Type B pancreatic cell (in vitro differentiated cells): Measurements from ENCODE around the gene GNAI1. TPM values are rescaled to one million over a fixed set of nuclear protein-coding genes. Genes with fewer than 3 reads are reported as not detected.

Experiments used
- DNase-seq: peaks from one replicate; pipeline ENCODE4 v3.0.0; 2021; ENCODE audit warnings: mixed read lengths; ENCODE audit not compliant: unreplicated experiment; ENCODE audit errors: extremely low spot score
- H3K27ac Mint-ChIP-seq: 2 replicates; pipeline ENCODE4 v1.8.0; 2021; ENCODE audit warnings: mild to moderate bottlenecking, mixed read lengths
- H3K27me3 Mint-ChIP-seq: 2 replicates; pipeline ENCODE4 v1.8.0; 2021; ENCODE audit warnings: mixed read lengths
- H3K36me3 Mint-ChIP-seq: 2 replicates; pipeline ENCODE4 v1.8.0; 2021; ENCODE audit warnings: mixed read lengths
- H3K4me1 Mint-ChIP-seq: one replicate; pipeline ENCODE4 v1.8.0; 2021; ENCODE audit warnings: mixed read lengths; ENCODE audit not compliant: unreplicated experiment
- H3K4me3 Mint-ChIP-seq: 2 replicates; pipeline ENCODE4 v1.8.0; 2021; ENCODE audit warnings: mild to moderate bottlenecking, mixed read lengths
- H3K9me3 Mint-ChIP-seq: 2 replicates; pipeline ENCODE4 v1.8.0; 2021; ENCODE audit warnings: mixed read lengths
- total RNA-seq: library from RNA; stranded (reverse); gene quantifications from 2 replicates; pipeline ENCODE4 v1.2.1, GENCODE V29; 2021; ENCODE audit warnings: low replicate concordance
- TF ChIP-seq, protein P1 (sequence below): fragments of 200-600 bp; sonication (generic); conservative IDR thresholded peaks from 2 replicates; pipeline ENCODE4 v1.5.0; 2021; ENCODE audit warnings: antibody characterized with exemption, mild to moderate bottlenecking

GNAI1 gene
- total RNA-seq, 1 donor from 2014 or later: 39.2 TPM

DNA sequence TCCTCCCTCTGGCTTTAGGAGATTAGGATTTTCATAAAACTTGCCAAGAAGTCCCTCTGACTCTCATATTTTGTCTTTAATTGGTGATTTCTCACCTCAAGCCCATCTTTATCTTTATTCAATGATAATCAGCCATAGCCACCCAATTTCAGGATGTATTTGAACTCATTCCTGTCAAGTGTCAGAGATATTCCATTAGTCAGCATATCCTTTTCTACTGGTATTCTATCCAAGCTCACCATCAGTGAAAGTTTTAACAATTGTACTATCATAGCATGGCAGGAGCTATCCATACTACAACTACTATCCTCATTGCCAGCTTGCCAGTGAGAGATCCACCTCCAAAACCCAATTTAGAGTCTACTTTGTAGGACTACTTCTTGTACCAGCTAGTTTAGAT is 114.6 kb downstream of the GNAI1 start:
- TF ChIP-seq, protein P1, sequence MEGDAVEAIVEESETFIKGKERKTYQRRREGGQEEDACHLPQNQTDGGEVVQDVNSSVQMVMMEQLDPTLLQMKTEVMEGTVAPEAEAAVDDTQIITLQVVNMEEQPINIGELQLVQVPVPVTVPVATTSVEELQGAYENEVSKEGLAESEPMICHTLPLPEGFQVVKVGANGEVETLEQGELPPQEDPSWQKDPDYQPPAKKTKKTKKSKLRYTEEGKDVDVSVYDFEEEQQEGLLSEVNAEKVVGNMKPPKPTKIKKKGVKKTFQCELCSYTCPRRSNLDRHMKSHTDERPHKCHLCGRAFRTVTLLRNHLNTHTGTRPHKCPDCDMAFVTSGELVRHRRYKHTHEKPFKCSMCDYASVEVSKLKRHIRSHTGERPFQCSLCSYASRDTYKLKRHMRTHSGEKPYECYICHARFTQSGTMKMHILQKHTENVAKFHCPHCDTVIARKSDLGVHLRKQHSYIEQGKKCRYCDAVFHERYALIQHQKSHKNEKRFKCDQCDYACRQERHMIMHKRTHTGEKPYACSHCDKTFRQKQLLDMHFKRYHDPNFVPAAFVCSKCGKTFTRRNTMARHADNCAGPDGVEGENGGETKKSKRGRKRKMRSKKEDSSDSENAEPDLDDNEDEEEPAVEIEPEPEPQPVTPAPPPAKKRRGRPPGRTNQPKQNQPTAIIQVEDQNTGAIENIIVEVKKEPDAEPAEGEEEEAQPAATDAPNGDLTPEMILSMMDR: no peak
- DNase-seq: no peak
- H3K36me3 Mint-ChIP-seq: no peaks in the 10 kb centered on the region
- no peaks in the 10 kb centered on the region for H3K4me1 Mint-ChIP-seq
- no peak overlapping the region for H3K27ac Mint-ChIP-seq
- H3K27me3 Mint-ChIP-seq: peaks cover 3% of the 10 kb centered on the region
- H3K9me3 Mint-ChIP-seq: no peaks in the 10 kb centered on the region
- H3K4me3 Mint-ChIP-seq: no peak overlapping the region

GRCh38 chr7:80249619-80250295 is 115.1 kb downstream of the GNAI1 start:
- Mint-ChIP-seq H3K36me3 (no peaks in the 10 kb centered on the region), H3K4me1 (no peaks in the 10 kb centered on the region), H3K27me3 (peaks cover 3% of the 10 kb centered on the region), H3K4me3 (no peak overlapping the region), H3K9me3 (no peaks in the 10 kb centered on the region), H3K27ac (no peak overlapping the region)
- TF ChIP-seq, protein P1: no peak
- no peak for DNase-seq

DNA sequence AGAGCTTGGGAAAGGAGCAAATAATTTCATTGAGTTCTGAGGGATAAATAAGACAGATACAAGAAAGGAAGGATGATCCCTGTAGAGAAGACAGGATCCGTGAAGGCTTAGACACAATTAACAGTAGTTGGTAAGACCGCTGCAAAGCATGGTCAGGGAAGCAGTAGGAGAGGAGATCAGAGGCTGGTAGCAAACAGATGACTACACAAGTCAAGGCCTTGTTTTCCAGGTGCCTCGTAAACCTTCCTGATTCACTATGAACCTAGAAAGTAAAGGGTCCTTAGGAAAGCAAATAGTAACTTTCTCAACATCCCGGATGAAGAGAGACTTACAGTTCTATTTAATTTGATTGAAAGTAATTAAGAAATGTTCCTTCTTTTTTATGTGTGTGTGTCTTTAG is 118.6 kb downstream of the GNAI1 start:
- peaks cover 3% of the 10 kb centered on the region for H3K27me3 Mint-ChIP-seq
- no peak for DNase-seq
- TF ChIP-seq, protein P1: no peak
- no peaks in the 10 kb centered on the region for H3K36me3 Mint-ChIP-seq
- no peaks in the 10 kb centered on the region for H3K4me1 Mint-ChIP-seq
- no peak overlapping the region for H3K4me3 Mint-ChIP-seq
- no peaks in the 10 kb centered on the region for H3K9me3 Mint-ChIP-seq
- no peak overlapping the region for H3K27ac Mint-ChIP-seq

DNA sequence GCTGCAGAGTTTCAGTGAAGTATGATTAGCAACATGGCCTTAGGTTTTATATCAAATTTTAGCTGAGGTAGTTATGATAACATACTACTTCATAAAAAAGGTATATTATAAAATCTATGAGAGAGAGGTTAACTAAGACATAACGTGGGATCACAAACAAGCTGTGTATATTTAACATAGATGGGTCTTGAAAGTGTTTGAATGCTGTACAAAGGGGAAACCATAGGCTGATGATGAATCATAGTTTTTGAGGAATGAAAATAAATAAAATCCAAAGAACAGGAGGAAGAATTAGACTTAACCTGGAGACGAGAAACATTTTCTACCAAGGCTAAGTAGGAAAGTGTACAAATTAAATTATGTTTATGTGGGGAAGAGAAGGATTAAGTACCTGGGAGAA is 119.0 kb downstream of the GNAI1 start:
- Mint-ChIP-seq H3K4me3 (no peak overlapping the region), H3K9me3 (no peaks in the 10 kb centered on the region), H3K36me3 (no peaks in the 10 kb centered on the region), H3K27ac (no peak overlapping the region), H3K4me1 (no peaks in the 10 kb centered on the region), H3K27me3 (peaks cover 3% of the 10 kb centered on the region)
- DNase-seq: no peak
- TF ChIP-seq, protein P1: no peak

DNA sequence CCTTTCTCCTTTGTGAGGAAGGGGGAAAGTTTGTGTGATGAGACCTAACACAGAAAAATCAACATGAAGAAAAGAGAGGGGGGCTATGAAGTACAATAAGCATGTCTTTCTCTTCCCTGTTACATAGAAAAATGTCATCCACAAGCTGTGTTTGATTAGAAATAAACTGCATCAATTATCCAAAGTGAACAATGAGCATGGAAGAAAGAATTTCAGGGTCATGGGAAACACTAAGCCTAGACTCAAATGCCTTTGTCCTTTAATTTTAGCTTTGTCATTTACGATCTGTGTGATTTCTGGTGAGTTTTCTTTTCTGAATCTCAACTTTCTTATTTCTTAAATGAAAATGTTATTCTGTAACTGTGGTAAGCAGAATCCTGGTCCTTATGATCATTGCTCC is 121.0 kb downstream of the GNAI1 start:
- Mint-ChIP-seq H3K36me3 (no peaks in the 10 kb centered on the region), H3K9me3 (no peaks in the 10 kb centered on the region), H3K27ac (no peak overlapping the region), H3K4me3 (no peak overlapping the region), H3K27me3 (peaks cover 3% of the 10 kb centered on the region), H3K4me1 (no peaks in the 10 kb centered on the region)
- TF ChIP-seq, protein P1: no peak
- DNase-seq: no peak
